WI38 (cell line): ENCODE results near the gene OPCML.

ENCODE experiments used
- H3K4me3 ChIP-seq: 2 replicates; pipeline ENCODE4 v1.5.1; 2011; ENCODE audit warnings: low read depth, mild to moderate bottlenecking, control low read depth, low read length
- CTCF ChIP-seq: IDR thresholded peaks from 2 replicates; pipeline ENCODE4 v1.5.1; 2012; ENCODE audit warnings: low read depth, mild to moderate bottlenecking, control low read depth, low read length

OPCML gene

DNA sequence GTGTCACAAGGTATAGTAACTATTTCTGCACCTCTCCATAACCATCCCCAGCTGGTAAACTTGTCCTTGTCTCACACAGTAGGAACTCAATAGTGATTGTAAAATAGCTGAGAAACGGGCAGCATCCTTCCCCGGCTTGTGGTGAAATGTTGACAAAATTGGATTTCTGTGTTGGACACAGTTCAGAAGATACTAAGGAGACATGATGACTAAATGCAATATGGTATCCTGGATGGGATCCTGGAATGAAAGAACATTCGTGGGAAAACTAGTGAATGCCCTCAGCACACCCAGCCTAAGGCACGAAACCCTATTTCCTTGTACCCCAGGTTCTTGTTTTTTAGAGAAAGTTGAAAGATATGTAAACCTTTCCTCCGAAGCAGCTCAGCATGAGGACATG lies 18.8 kb upstream of the OPCML start:
- H3K4me3 ChIP-seq: no peak overlapping the region
- TF ChIP-seq CTCF: no peak

DNA sequence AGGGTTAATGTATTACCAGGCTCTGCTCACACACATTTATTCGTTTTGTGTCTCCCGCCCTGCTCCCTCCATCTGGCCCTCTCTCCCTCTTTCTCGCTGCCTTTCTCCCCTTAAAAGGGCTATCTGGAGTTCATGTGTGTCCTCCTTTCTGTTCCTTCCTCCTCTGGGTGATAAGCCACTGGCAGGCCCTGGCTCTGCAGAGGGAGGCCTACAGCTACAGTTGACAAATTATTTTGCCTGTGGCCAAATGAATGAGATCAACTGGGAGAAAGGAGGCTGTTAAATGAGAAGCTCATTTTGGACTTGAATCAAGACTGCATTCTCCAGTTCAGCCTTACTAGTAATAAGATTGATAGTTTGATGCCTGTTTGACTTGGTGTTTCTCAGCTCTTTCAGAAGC lies 17.5 kb upstream of the OPCML start:
- no peak overlapping the region for H3K4me3 ChIP-seq
- TF ChIP-seq CTCF: no peak

GRCh38 chr11:133548641-133549040 lies 16.3 kb upstream of the OPCML start:
- TF ChIP-seq CTCF: no peak

GRCh38 chr11:133547808-133548494 lies 15.7 kb upstream of the OPCML start:
- TF ChIP-seq CTCF: no peak
- H3K4me3 ChIP-seq: no peak overlapping the region

More at GRCh38 chr11:133548641-133549040, 16.3 kb upstream of the OPCML start:
- no peak overlapping the region for H3K4me3 ChIP-seq

- no peak for TF ChIP-seq CTCF
- no peak overlapping the region for H3K4me3 ChIP-seq
These were observed 13.0 kb upstream of the OPCML start for GRCh38 chr11:133545199-133545803.

DNA sequence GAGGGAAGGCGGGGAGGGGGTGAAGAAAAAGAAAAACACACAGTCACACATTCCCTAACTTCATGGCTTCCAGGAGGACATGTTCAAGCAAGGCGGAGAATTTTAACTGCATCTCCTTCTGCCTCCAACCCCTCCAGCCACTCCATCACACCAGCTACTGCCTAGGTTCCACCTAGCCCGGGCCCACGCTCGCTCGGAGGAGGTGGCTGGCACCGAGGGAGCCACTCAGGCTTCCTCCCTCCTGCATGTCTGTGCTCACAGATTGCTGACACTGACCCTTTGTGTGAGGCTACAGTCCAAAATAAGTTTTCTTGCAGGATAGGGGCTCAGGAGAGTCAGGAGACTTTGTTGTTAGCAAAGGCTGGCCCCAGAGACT lies 9.4 kb upstream of the OPCML start:
- H3K4me3 ChIP-seq: no peak overlapping the region
- TF ChIP-seq CTCF: no peak

- no peak overlapping the region for H3K4me3 ChIP-seq
- TF ChIP-seq CTCF: no peak
These were observed 8.9 kb upstream of the OPCML start for GRCh38 chr11:133541021-133541719.
